HL-60 (cell line): ENCODE results near the gene SPACA6.

Source experiments
- GABPA ChIP-seq: IDR thresholded peaks from 2 replicates; pipeline ENCODE4 v1.6.1; 2012; ENCODE audit warnings: low read depth
- POLR2AphosphoS5 ChIP-seq: IDR thresholded peaks from 2 replicates; pipeline ENCODE4 v1.6.1; 2012; ENCODE audit warnings: low read depth
- SPI1 ChIP-seq: IDR thresholded peaks from 2 replicates; pipeline ENCODE4 v1.6.1; 2012; ENCODE audit warnings: low read depth, mild to moderate bottlenecking, borderline replicate concordance
- TF ChIP-seq, protein P1 (sequence below): IDR thresholded peaks from one replicate; pipeline ENCODE4 v1.5.1; 2011; ENCODE audit warnings: low read length, control low read depth, inconsistent platforms; ENCODE audit not compliant: insufficient read depth
- TF ChIP-seq, protein P2 (sequence below): IDR thresholded peaks from 2 replicates; pipeline ENCODE4 v1.6.1; 2012; ENCODE audit warnings: low read depth; ENCODE audit not compliant: insufficient replicate concordance

DNA sequence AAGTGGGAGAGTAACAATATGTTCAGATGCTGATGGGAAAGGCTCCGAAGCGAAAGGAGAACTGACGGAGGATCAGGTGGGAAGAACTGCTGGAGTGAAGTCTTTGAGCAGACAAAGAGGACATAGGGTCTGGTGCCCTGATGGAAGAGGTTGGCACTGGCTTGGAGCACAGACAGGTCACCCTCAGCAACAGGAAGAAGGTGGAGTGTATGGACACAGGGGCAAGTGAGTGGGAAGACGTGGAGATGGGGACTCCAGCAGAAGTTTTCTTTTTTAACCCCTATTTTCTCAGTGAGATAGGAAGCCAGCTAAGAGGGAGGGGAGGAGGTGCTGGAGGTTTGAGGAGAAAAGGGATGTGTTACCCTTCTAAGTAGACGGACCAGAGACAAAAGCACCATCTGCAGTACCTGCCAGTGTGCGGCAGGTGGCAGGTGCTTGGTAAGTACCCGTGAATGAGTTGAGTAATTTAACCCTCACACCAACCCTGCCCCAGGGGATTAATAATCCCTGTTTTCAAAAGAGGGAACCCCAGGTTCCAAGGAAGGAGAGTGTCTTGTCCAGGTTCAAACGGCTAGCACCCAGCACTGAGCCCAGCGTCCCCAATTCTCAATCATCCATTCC is 19.4 kb downstream of the SPACA6 start:
- TF ChIP-seq GABPA (no peak), POLR2AphosphoS5 (no peak), SPI1 (no peak)
- TF ChIP-seq, protein P1, sequence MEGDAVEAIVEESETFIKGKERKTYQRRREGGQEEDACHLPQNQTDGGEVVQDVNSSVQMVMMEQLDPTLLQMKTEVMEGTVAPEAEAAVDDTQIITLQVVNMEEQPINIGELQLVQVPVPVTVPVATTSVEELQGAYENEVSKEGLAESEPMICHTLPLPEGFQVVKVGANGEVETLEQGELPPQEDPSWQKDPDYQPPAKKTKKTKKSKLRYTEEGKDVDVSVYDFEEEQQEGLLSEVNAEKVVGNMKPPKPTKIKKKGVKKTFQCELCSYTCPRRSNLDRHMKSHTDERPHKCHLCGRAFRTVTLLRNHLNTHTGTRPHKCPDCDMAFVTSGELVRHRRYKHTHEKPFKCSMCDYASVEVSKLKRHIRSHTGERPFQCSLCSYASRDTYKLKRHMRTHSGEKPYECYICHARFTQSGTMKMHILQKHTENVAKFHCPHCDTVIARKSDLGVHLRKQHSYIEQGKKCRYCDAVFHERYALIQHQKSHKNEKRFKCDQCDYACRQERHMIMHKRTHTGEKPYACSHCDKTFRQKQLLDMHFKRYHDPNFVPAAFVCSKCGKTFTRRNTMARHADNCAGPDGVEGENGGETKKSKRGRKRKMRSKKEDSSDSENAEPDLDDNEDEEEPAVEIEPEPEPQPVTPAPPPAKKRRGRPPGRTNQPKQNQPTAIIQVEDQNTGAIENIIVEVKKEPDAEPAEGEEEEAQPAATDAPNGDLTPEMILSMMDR = peak; percentile 36
- TF ChIP-seq, protein P2, sequence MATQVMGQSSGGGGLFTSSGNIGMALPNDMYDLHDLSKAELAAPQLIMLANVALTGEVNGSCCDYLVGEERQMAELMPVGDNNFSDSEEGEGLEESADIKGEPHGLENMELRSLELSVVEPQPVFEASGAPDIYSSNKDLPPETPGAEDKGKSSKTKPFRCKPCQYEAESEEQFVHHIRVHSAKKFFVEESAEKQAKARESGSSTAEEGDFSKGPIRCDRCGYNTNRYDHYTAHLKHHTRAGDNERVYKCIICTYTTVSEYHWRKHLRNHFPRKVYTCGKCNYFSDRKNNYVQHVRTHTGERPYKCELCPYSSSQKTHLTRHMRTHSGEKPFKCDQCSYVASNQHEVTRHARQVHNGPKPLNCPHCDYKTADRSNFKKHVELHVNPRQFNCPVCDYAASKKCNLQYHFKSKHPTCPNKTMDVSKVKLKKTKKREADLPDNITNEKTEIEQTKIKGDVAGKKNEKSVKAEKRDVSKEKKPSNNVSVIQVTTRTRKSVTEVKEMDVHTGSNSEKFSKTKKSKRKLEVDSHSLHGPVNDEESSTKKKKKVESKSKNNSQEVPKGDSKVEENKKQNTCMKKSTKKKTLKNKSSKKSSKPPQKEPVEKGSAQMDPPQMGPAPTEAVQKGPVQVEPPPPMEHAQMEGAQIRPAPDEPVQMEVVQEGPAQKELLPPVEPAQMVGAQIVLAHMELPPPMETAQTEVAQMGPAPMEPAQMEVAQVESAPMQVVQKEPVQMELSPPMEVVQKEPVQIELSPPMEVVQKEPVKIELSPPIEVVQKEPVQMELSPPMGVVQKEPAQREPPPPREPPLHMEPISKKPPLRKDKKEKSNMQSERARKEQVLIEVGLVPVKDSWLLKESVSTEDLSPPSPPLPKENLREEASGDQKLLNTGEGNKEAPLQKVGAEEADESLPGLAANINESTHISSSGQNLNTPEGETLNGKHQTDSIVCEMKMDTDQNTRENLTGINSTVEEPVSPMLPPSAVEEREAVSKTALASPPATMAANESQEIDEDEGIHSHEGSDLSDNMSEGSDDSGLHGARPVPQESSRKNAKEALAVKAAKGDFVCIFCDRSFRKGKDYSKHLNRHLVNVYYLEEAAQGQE = no peak
